ENCODE data around the gene PRPF19. TPM values are rescaled to one million over a fixed set of nuclear protein-coding genes. Genes with fewer than 3 reads are reported as not detected.

The PRPF19 gene
- total and polyA plus RNA-seq, 2 donors from 2014 or later, result 70.7 to 72.1 TPM

- intact Hi-C loops (cut with DNase I), result no loop called here
- DNase-seq (no peak), FAIRE-seq (no peak)
- Histone ChIP-seq H3K36me3 (ENCODE audit: control insufficient read depth in 2 of 3, insufficient read depth in 3 of 3, low read length in 3 of 3) (peaks cover 0 to 3% (median 0%) of the 10 kb centered on the region in 3 donors), H3K4me3 (ENCODE audit: low read length in 3 of 3) (no peak overlapping the region), H3K27me3 (ENCODE audit: control insufficient read depth, insufficient read depth, low read length) (no peaks in the 10 kb centered on the region), H3K9me3 (ENCODE audit: control insufficient read depth in 2 of 3, insufficient read depth in 1 of 3, low read length in 3 of 3) (no peaks in the 10 kb centered on the region), H3K4me1 (ENCODE audit: control insufficient read depth in 2 of 3, insufficient read depth in 2 of 3, low read depth in 1 of 3, low read length in 3 of 3) (peaks cover 0 to 25% (median 6%) of the 10 kb centered on the region in 3 donors), H3K27ac (ENCODE audit: low read depth in 2 of 2, low read length in 2 of 2) (no peak overlapping the region), H3K9ac (ENCODE audit: low read length in 3 of 3) (no peak overlapping the region)
- TF ChIP-seq CTCF (IDR thresholded peaks at IDR 0.05; ENCODE audit: borderline replicate concordance, extremely low read depth, insufficient read depth), result no peak
Observed at GRCh38 chr11:60847281-60847680, 59.1 kb downstream of the PRPF19 start.

GRCh38 chr11:60845338-60845737 is 61.0 kb downstream of the PRPF19 start:
- FAIRE-seq, result no peak
- intact Hi-C loops (cut with DNase I), result no loop called here
- H3K4me1 ChIP-seq (ENCODE audit: control insufficient read depth in 2 of 3, insufficient read depth in 2 of 3, low read depth in 1 of 3, low read length in 3 of 3), result peaks cover 5 to 30% (median 15%) of the 10 kb centered on the region in 3 donors
- no peaks in the 10 kb centered on the region for H3K9me3 ChIP-seq (ENCODE audit: control insufficient read depth in 2 of 3, insufficient read depth in 1 of 3, low read length in 3 of 3)
- no peak overlapping the region for H3K4me3 ChIP-seq (ENCODE audit: low read length in 3 of 3)
- no peak overlapping the region for H3K9ac ChIP-seq (ENCODE audit: low read length in 3 of 3)
- no peaks in the 10 kb centered on the region for H3K27me3 ChIP-seq (ENCODE audit: control insufficient read depth, insufficient read depth, low read length)
- H3K36me3 ChIP-seq (ENCODE audit: control insufficient read depth in 2 of 3, insufficient read depth in 3 of 3, low read length in 3 of 3), result peaks cover 0 to under 1% (median 0%) of the 10 kb centered on the region in 3 donors
- TF ChIP-seq CTCF (IDR thresholded peaks at IDR 0.05; ENCODE audit: borderline replicate concordance, extremely low read depth, insufficient read depth), result no peak
- no peak overlapping the region for H3K27ac ChIP-seq (ENCODE audit: low read depth in 2 of 2, low read length in 2 of 2)
- DNase-seq, result no peak

- Histone ChIP-seq H3K36me3 (ENCODE audit: control insufficient read depth in 2 of 3, insufficient read depth in 3 of 3, low read length in 3 of 3) (no peaks in the 10 kb centered on the region), H3K9ac (ENCODE audit: low read length in 3 of 3) (no peak overlapping the region), H3K27ac (ENCODE audit: low read depth in 2 of 2, low read length in 2 of 2) (no peak overlapping the region), H3K4me1 (ENCODE audit: control insufficient read depth in 2 of 3, insufficient read depth in 2 of 3, low read depth in 1 of 3, low read length in 3 of 3) (peaks cover 5 to 30% (median 15%) of the 10 kb centered on the region in 3 donors), H3K27me3 (ENCODE audit: control insufficient read depth, insufficient read depth, low read length) (no peaks in the 10 kb centered on the region), H3K9me3 (ENCODE audit: control insufficient read depth in 2 of 3, insufficient read depth in 1 of 3, low read length in 3 of 3) (no peaks in the 10 kb centered on the region), H3K4me3 (ENCODE audit: low read length in 3 of 3) (no peak overlapping the region)
- TF ChIP-seq CTCF (IDR thresholded peaks at IDR 0.05; ENCODE audit: borderline replicate concordance, extremely low read depth, insufficient read depth), result no peak
- FAIRE-seq, result no peak
- intact Hi-C loops (cut with DNase I), result no loop called here
- DNase-seq, result no peak
Observed at GRCh38 chr11:60844870-60845221, 61.5 kb downstream of the PRPF19 start.
